Nephron progenitor cell (in vitro differentiated cells): ENCODE results near the gene PRCD.
A peak's percentile ranks its signal among the peaks of the same experiment; 100 is the strongest.

Source experiments
- DNase-seq: peaks from one replicate; pipeline ENCODE4 v3.0.0; 2021
- H3K27ac Mint-ChIP-seq: 2 replicates; pipeline ENCODE4 v1.8.0; 2021; ENCODE audit warnings: mild to moderate bottlenecking, moderate library complexity, mixed read lengths
- H3K27me3 Mint-ChIP-seq: 2 replicates; pipeline ENCODE4 v1.8.0; 2021; ENCODE audit warnings: mild to moderate bottlenecking, low read depth, mixed read lengths; ENCODE audit not compliant: poor library complexity
- H3K36me3 Mint-ChIP-seq: 2 replicates; pipeline ENCODE4 v1.8.0; 2021; ENCODE audit warnings: low read depth, mixed read lengths
- H3K4me1 Mint-ChIP-seq: 2 replicates; pipeline ENCODE4 v1.8.0; 2021; ENCODE audit warnings: mixed read lengths
- H3K4me3 Mint-ChIP-seq: 2 replicates; pipeline ENCODE4 v1.8.0; 2021; ENCODE audit warnings: mild to moderate bottlenecking, moderate library complexity, mixed read lengths
- H3K9me3 Mint-ChIP-seq: 2 replicates; pipeline ENCODE4 v1.8.0; 2021; ENCODE audit warnings: mild to moderate bottlenecking, moderate library complexity, mixed read lengths
- TF ChIP-seq, protein P1 (sequence below): fragments of 200-600 bp; sonication (generic); IDR thresholded peaks from 2 replicates; pipeline ENCODE4 v1.5.0; 2021; ENCODE audit warnings: antibody characterized with exemption

The PRCD gene

DNA sequence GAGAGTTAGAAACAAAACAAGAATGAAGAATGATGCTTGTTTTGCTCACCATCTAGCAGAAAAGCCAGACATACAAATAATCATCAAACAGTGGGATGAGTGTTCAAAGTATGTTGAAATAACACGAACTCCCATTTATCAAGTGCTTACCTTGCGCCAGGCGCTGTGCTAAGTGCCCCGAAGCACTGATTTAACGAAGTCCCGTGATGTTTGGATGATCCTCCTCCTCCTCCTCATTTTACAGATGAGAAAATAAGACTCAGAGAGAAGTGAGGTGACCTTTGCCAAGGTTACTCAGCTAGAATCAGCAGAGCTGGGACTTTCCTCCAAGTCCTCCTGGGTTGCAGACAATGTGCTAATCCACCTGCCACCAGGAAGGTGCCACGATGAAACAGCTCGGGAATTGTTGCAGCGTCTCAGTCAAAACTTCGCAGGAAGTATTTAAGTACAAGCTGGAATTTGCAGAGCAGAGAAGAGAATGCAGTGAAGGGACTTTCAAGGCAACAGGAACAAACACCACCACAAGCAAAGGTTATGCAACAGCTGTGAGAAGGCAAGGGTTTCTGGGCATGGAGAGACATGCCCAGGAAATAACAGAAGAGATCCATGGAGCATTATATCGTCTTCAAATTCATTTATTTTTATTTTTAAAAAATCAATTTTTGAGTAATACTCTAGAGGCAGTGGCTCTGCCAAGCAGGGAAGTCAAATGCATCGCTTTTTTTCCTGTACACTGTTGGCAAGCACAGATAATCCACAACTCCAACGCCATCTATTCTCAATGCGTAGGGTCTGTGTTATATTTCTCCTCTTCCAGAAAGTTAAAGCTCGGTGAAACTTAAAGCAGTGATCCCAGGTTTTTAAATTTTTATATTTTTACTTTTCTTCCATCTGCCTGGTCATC is 11.1 kb downstream of the PRCD start:
- Mint-ChIP-seq H3K27ac (no peak overlapping the region), H3K27me3 (peaks cover 23% of the 10 kb centered on the region), H3K4me1 (peaks cover 13% of the 10 kb centered on the region), H3K36me3 (no peaks in the 10 kb centered on the region), H3K9me3 (no peaks in the 10 kb centered on the region), H3K4me3 (no peak overlapping the region)
- TF ChIP-seq, protein P1, sequence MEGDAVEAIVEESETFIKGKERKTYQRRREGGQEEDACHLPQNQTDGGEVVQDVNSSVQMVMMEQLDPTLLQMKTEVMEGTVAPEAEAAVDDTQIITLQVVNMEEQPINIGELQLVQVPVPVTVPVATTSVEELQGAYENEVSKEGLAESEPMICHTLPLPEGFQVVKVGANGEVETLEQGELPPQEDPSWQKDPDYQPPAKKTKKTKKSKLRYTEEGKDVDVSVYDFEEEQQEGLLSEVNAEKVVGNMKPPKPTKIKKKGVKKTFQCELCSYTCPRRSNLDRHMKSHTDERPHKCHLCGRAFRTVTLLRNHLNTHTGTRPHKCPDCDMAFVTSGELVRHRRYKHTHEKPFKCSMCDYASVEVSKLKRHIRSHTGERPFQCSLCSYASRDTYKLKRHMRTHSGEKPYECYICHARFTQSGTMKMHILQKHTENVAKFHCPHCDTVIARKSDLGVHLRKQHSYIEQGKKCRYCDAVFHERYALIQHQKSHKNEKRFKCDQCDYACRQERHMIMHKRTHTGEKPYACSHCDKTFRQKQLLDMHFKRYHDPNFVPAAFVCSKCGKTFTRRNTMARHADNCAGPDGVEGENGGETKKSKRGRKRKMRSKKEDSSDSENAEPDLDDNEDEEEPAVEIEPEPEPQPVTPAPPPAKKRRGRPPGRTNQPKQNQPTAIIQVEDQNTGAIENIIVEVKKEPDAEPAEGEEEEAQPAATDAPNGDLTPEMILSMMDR: no peak
- DNase-seq: no peak

DNA sequence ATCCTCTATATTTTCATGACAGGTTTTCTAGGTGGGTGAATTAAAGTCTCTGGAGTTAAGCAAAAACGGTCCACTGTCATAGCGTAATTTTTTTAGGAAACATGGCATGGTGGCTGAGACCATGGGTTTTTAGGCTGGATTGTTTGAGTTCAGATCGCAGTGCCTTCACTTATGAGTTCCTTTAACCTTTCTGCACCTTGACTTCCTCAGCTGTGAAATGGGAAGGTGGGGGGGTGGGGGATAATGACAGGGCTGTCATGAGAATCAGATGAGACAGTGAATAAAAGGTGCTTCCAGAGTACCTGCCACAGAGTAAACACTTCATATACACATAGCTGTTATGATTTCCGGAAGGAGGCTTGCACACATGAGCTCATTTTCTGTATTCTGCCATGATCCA is 11.8 kb downstream of the PRCD start:
- TF ChIP-seq, protein P1: no peak
- DNase-seq: no peak
- H3K4me3 Mint-ChIP-seq: no peak overlapping the region
- peaks cover 15% of the 10 kb centered on the region for H3K27me3 Mint-ChIP-seq
- no peaks in the 10 kb centered on the region for H3K36me3 Mint-ChIP-seq
- no peak overlapping the region for H3K27ac Mint-ChIP-seq
- H3K9me3 Mint-ChIP-seq: no peaks in the 10 kb centered on the region
- peaks cover 13% of the 10 kb centered on the region for H3K4me1 Mint-ChIP-seq

DNA sequence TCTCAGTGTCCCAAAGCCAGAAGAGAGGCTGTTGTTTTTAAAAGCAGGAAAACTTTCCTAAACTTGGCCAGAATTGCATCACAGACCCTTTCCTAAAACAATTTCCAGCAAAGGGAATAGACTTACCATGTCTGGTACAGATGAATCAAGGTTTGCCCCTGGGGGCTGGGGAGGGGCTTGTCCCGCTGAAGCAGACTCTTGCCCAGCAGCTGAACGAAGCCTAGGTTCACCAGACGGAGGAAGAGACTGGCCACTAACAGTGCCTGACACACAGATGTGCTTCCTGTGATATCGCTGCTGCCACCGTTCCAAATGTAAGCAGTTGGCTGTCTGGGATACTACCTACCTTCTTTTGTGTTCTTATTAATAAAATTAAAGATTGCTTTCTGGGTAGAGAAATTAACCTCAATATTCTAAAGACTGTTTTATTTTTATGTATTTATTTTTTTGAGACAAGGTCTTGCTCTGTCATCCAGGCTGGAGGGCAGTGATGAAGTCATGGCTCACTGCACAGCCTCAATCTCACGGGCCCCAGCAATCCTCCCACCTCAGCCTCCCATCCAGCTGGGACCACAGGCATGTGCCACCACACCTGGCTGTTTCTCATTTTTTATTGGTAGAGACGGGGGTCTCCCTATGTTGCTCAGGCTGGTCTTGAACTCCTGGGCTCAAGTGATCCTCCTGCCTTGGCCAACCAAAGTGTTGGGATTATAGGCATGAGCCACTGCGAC is 13.5 kb downstream of the PRCD start:
- TF ChIP-seq, protein P1: no peak
- no peak overlapping the region for H3K4me3 Mint-ChIP-seq
- peaks cover 4% of the 10 kb centered on the region for H3K9me3 Mint-ChIP-seq
- H3K4me1 Mint-ChIP-seq: peaks cover 28% of the 10 kb centered on the region
- H3K36me3 Mint-ChIP-seq: no peaks in the 10 kb centered on the region
- DNase-seq: no peak
- H3K27ac Mint-ChIP-seq: no peak overlapping the region
- peaks cover 13% of the 10 kb centered on the region for H3K27me3 Mint-ChIP-seq

DNA sequence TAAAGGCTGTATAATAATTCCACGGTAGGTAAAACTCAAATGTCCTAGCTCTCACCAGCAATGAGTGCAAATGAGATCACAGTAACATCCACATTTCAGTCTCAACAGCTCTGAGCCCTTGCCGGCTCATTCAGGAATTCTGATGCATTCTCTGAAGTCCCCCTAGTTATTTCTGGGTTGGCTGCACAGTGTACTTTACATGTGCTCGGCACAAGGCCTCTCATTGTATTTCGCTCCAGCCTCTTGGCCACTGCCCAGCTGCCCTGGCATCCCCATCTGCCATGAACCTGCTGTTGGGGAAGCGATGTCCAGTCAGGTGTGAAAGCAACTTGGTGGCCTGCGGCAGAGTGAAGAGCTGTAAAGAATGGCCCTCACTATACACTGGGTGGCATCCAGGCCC is 14.3 kb downstream of the PRCD start:
- no peak overlapping the region for H3K27ac Mint-ChIP-seq
- H3K4me3 Mint-ChIP-seq: no peak overlapping the region
- H3K9me3 Mint-ChIP-seq: peaks cover 4% of the 10 kb centered on the region
- no peak for DNase-seq
- peaks cover 36% of the 10 kb centered on the region for H3K4me1 Mint-ChIP-seq
- TF ChIP-seq, protein P1: no peak
- H3K27me3 Mint-ChIP-seq: peaks cover 13% of the 10 kb centered on the region
- H3K36me3 Mint-ChIP-seq: peaks cover 7% of the 10 kb centered on the region

DNA sequence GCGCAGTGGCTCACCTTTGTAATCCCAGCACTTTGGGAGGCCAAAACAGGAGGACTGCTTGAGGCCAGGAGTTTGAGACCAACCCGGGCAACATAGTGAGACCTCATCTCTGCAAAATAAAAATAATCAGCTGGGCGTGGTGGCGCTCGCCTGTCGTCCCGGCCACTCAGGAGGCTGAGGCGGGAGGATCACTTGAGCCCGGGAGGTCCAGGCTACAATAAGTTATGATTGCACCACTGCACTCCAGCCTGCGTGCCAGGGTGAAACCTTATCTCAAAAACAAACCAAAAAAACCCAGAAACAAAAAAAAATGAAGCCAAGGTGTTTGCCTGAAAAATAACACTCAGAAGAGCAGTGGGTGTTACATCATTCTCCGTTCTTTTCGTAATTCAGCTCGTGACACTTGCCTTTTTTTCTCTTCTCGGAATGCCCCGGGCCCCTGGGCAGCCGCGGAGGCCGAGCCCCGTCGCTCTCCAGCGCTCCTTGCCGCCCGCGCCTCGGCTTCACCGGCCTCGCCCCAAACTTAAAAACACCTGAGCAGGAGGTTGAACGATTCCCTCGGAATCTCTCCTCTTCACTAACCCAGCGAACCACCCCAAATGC is 17.0 kb downstream of the PRCD start:
- H3K4me1 Mint-ChIP-seq: peaks cover 52% of the 10 kb centered on the region
- H3K27me3 Mint-ChIP-seq: peaks cover 9% of the 10 kb centered on the region
- H3K9me3 Mint-ChIP-seq: peaks cover 4% of the 10 kb centered on the region
- TF ChIP-seq, protein P1: no peak
- H3K27ac Mint-ChIP-seq: no peak overlapping the region
- H3K36me3 Mint-ChIP-seq: peaks cover 24% of the 10 kb centered on the region
- DNase-seq: no peak
- peak overlapping the region; percentile 99 for H3K4me3 Mint-ChIP-seq
